HL-60 (cell line): ENCODE data around the gene RCBTB1.
"Not testable (repeated sequence)": the region's sequence is repeated elsewhere in the genome, so short reads cannot be mapped to it uniquely, and the experiment has no call there.

Experiments
- DNase-seq, 2 experiments: peaks; one replicate each; pipeline ENCODE4 v3.0.0-alpha.2; 2010 to 2020; ENCODE audit warnings: low read depth in 1 of 2, low spot score in 1 of 2
- H3K27ac ChIP-seq: fragments of 250-450 bp; sonication (Bioruptor Pico); replicated peaks from 2 replicates; pipeline ENCODE4 v1.5.1; 2020; ENCODE audit warnings: mild to moderate bottlenecking, moderate library complexity
- H3K27me3 ChIP-seq: fragments of 250-450 bp; sonication (Bioruptor Pico); 2 replicates; pipeline ENCODE4 v1.5.1; 2021; ENCODE audit warnings: mild to moderate bottlenecking, moderate library complexity; ENCODE audit not compliant: insufficient read depth, poor library complexity, severe bottlenecking
- H3K4me3 ChIP-seq: replicated peaks from 2 replicates; pipeline ENCODE4 v1.5.1; 2011; ENCODE audit warnings: mild to moderate bottlenecking, control low read depth, low read length; ENCODE audit not compliant: insufficient read depth
- CTCF ChIP-seq: IDR thresholded peaks from one replicate; pipeline ENCODE4 v1.5.1; 2011; ENCODE audit warnings: low read length, control low read depth, inconsistent platforms; ENCODE audit not compliant: insufficient read depth
- GABPA ChIP-seq: IDR thresholded peaks from 2 replicates; pipeline ENCODE4 v1.6.1; 2012; ENCODE audit warnings: low read depth
- POLR2AphosphoS5 ChIP-seq: IDR thresholded peaks from 2 replicates; pipeline ENCODE4 v1.6.1; 2012; ENCODE audit warnings: low read depth
- REST ChIP-seq: IDR thresholded peaks from 2 replicates; pipeline ENCODE4 v1.6.1; 2012; ENCODE audit warnings: low read depth; ENCODE audit not compliant: insufficient replicate concordance
- SPI1 ChIP-seq: IDR thresholded peaks from 2 replicates; pipeline ENCODE4 v1.6.1; 2012; ENCODE audit warnings: low read depth, mild to moderate bottlenecking, borderline replicate concordance

RCBTB1 gene

DNA sequence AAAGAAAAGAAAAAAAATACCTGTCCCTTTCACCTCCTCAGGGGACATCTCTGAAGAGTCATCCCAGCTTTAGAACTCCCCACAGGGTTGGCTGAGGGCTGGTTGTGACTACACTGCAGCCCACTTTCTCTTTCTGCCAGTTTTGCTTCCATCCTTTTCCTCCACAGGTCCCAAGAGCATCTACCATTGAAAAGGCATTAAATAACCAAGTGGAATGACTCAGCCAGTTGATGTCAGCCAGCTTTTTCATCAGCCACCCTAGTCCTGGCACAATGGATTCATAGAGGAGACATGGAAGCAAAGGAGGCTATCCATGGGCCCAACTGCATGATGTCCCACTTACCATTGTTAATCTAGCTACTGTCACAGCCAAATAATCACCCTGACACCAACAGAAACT is 9.2 kb upstream of the RCBTB1 start:
- DNase-seq = no peak
- no peak overlapping the region for H3K4me3 ChIP-seq
- TF ChIP-seq POLR2AphosphoS5 (no peak), CTCF (no peak), REST (no peak), SPI1 (no peak), GABPA (no peak)

GRCh38 chr13:49593876-49594275 is 8.5 kb upstream of the RCBTB1 start:
- H3K27ac ChIP-seq = not testable (repeated sequence)

More for the DNA sequence above, 9.2 kb upstream of the RCBTB1 start:
- H3K27me3 ChIP-seq = no peaks in the 10 kb centered on the region
- H3K27ac ChIP-seq = no peak overlapping the region

GRCh38 chr13:49590714-49591113 is 5.4 kb upstream of the RCBTB1 start:
- not testable (repeated sequence) for H3K27ac ChIP-seq, DNase-seq, H3K4me3 ChIP-seq, H3K27me3 ChIP-seq

More at GRCh38 chr13:49593876-49594275, 8.5 kb upstream of the RCBTB1 start:
- H3K4me3 ChIP-seq, H3K27me3 ChIP-seq, DNase-seq: not testable (repeated sequence)

GRCh38 chr13:49587311-49587847 is 2.0 kb upstream of the RCBTB1 start:
- Histone ChIP-seq H3K27ac (no peak overlapping the region), H3K27me3 (no peaks in the 10 kb centered on the region), H3K4me3 (no peak overlapping the region)
- no peak for DNase-seq
- TF ChIP-seq GABPA = no peak
- no peak for TF ChIP-seq REST
- no peak for TF ChIP-seq POLR2AphosphoS5
- no peak for TF ChIP-seq CTCF
- no peak for TF ChIP-seq SPI1

DNA sequence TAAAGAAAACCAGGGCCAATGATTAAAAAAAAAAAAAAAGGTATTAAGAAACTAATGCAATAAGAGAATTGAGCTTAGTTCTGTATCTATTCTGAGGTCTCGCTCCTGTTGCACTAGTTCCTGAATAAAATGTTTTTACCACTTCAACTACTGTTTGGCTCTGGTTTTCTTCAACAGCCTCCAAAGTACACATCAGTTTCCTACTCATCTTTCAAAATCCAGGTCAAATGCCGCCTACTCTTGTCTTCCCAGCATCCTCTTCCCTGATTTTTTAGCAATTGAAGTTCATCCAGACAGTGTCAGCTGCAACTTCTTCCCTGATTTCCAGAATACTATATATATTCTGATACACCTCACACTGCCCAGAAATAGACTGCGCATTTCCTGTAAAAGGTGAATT is 1.4 kb upstream of the RCBTB1 start:
- no peaks in the 10 kb centered on the region for H3K27me3 ChIP-seq
- H3K27ac ChIP-seq = no peak overlapping the region
- DNase-seq = no peak
- TF ChIP-seq GABPA = no peak
- no peak for TF ChIP-seq SPI1
- no peak for TF ChIP-seq POLR2AphosphoS5
- no peak for TF ChIP-seq CTCF
- TF ChIP-seq REST = no peak
- no peak overlapping the region for H3K4me3 ChIP-seq
